Memory B cell (primary cell): ENCODE measurements around the gene LYST.

Source experiments
- ATAC-seq: fragments of 150-1000 bp; cut with Tn5 transposase; 2 replicates; pipeline ENCODE4 v1.10.0; 2021; ENCODE audit warnings: low read depth, mild to moderate bottlenecking, moderate library complexity
- DNase-seq, 2 donors: peaks; one replicate each; pipeline ENCODE4 v3.0.0; 2022; ENCODE audit warnings: low spot score in 2 of 2
- H3K27ac Mint-ChIP-seq: one replicate; pipeline ENCODE4 v1.8.0; 2022; ENCODE audit warnings: mild to moderate bottlenecking, moderate library complexity, mixed read lengths
- H3K27me3 Mint-ChIP-seq: one replicate; pipeline ENCODE4 v1.8.0; 2022; ENCODE audit warnings: mixed read lengths
- H3K36me3 Mint-ChIP-seq: one replicate; pipeline ENCODE4 v1.8.0; 2022; ENCODE audit warnings: mild to moderate bottlenecking, mixed read lengths
- H3K4me1 Mint-ChIP-seq: one replicate; pipeline ENCODE4 v1.8.0; 2022; ENCODE audit warnings: mixed read lengths
- H3K4me3 Mint-ChIP-seq: one replicate; pipeline ENCODE4 v1.8.0; 2022; ENCODE audit warnings: mild to moderate bottlenecking, moderate library complexity, mixed read lengths
- H3K9me3 Mint-ChIP-seq: one replicate; pipeline ENCODE4 v1.8.0; 2022; ENCODE audit warnings: mixed read lengths

LYST gene

DNA sequence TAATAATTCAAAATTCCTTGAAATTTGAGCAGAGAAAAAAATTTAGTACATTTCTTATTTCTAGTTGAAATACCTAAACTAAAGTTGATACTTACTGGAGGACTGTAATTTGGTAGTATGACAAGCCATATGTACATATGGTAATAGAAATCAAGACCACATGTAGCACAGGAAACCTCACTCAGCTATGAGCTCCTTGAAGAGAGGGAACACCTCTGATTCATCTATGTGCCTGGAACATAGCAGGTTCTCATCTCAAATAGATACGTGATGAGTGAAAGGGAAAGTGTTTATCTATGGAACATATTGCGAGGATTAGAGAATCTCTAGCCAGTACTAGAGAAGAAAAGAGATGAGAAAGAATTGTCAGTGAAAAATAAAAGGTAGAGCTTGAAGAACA lies 169.2 kb downstream of the LYST start:
- DNase-seq = no peak
- no peak overlapping the region for H3K27ac Mint-ChIP-seq
- H3K36me3 Mint-ChIP-seq = peaks cover 59% of the 10 kb centered on the region
- no peaks in the 10 kb centered on the region for H3K9me3 Mint-ChIP-seq
- no peaks in the 10 kb centered on the region for H3K27me3 Mint-ChIP-seq
- no peak overlapping the region for H3K4me3 Mint-ChIP-seq
- ATAC-seq = no peak
- H3K4me1 Mint-ChIP-seq = no peaks in the 10 kb centered on the region

GRCh38 chr1:235689356-235689755 lies 177.3 kb downstream of the LYST start:
- no peaks in the 10 kb centered on the region for H3K4me1 Mint-ChIP-seq
- H3K27me3 Mint-ChIP-seq = no peaks in the 10 kb centered on the region
- DNase-seq (no peak), ATAC-seq (no peak)
- H3K9me3 Mint-ChIP-seq = no peaks in the 10 kb centered on the region
- H3K36me3 Mint-ChIP-seq = peaks cover 39% of the 10 kb centered on the region
- no peak overlapping the region for H3K27ac Mint-ChIP-seq
- H3K4me3 Mint-ChIP-seq = no peak overlapping the region

GRCh38 chr1:235688096-235688495 lies 178.6 kb downstream of the LYST start:
- Mint-ChIP-seq H3K4me3 (no peak overlapping the region), H3K36me3 (peaks cover 40% of the 10 kb centered on the region), H3K4me1 (no peaks in the 10 kb centered on the region), H3K9me3 (no peaks in the 10 kb centered on the region), H3K27ac (no peak overlapping the region), H3K27me3 (no peaks in the 10 kb centered on the region)
- ATAC-seq (no peak), DNase-seq (no peak)

- H3K36me3 Mint-ChIP-seq = peaks cover 46% of the 10 kb centered on the region
- H3K4me1 Mint-ChIP-seq = no peaks in the 10 kb centered on the region
- H3K27me3 Mint-ChIP-seq = no peaks in the 10 kb centered on the region
- ATAC-seq (no peak), DNase-seq (no peak)
- H3K4me3 Mint-ChIP-seq = no peak overlapping the region
- H3K27ac Mint-ChIP-seq = no peak overlapping the region
- H3K9me3 Mint-ChIP-seq = no peaks in the 10 kb centered on the region
These were observed 183.1 kb downstream of the LYST start for GRCh38 chr1:235683653-235684052.

DNA sequence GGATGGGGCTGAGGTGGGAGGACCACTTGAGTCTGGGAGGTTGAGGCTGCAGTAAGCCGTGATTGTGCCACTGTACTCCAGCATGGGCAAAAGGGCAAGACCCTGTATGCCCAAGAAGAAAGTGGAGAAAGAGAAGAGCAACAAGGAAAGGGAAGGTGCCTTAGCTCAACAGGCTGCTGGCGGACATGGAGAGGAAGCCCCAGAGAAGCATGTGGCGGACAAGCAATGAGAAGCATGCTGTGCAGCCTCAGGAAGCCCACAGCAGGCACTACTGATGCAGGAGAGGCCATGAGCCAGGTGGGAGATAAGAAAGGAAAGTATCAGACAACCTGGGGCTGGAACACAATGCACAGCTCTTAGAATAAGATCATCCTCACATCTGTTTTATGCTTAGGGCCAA lies 184.5 kb downstream of the LYST start:
- DNase-seq = no peak
- no peak overlapping the region for H3K27ac Mint-ChIP-seq
- peaks cover 42% of the 10 kb centered on the region for H3K36me3 Mint-ChIP-seq
- no peaks in the 10 kb centered on the region for H3K4me1 Mint-ChIP-seq
- no peak overlapping the region for H3K4me3 Mint-ChIP-seq
- H3K9me3 Mint-ChIP-seq = no peaks in the 10 kb centered on the region
- no peak for ATAC-seq
- no peaks in the 10 kb centered on the region for H3K27me3 Mint-ChIP-seq

- H3K36me3 Mint-ChIP-seq = peaks cover 52% of the 10 kb centered on the region
- no peaks in the 10 kb centered on the region for H3K4me1 Mint-ChIP-seq
- no peaks in the 10 kb centered on the region for H3K27me3 Mint-ChIP-seq
- no peak overlapping the region for H3K4me3 Mint-ChIP-seq
- H3K27ac Mint-ChIP-seq = no peak overlapping the region
- DNase-seq (no peak), ATAC-seq (no peak)
- H3K9me3 Mint-ChIP-seq = peaks cover 5% of the 10 kb centered on the region
These were observed 187.1 kb downstream of the LYST start for GRCh38 chr1:235679644-235680043.

- Mint-ChIP-seq H3K36me3 (peaks cover 55% of the 10 kb centered on the region), H3K4me3 (no peak overlapping the region), H3K27me3 (no peaks in the 10 kb centered on the region), H3K4me1 (no peaks in the 10 kb centered on the region), H3K9me3 (peaks cover 5% of the 10 kb centered on the region), H3K27ac (no peak overlapping the region)
- DNase-seq (no peak), ATAC-seq (no peak)
These were observed 187.7 kb downstream of the LYST start for GRCh38 chr1:235679005-235679404.

DNA sequence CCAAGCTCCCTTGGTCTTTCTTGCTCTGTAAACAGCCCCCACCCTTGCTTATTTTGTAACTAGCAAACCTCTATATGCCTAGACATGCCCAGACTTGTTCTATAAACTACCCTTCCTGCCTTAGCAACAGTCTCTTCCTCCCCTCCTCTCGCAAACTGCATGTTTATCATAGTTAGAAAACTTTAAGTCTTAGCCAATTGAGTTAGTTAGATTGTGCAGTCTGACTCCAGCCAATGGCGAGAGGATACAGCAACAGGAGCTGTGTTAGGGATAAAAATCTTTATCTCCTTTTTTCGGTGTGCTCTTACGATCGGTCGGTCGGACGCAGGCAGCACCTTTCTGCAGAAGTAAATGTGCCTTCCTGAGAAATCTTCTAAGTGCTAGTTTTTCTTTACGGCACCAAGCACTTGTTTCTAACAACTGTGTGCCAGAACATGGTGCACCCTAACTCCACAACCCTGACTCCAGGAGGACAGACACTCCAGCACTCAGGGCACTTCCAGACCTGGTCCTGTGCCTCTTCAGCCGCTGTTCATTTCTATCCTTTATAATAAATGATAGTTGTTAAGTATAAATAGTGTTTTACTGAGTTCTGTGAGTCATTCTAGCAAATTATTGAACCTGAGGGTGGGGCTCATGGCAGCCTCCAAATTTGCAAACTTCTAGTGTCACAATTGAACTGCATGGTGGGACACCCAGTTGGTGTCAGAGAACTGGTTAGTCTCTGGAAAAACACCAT lies 191.4 kb downstream of the LYST start:
- Mint-ChIP-seq H3K4me1 (no peaks in the 10 kb centered on the region), H3K4me3 (no peak overlapping the region), H3K27ac (no peak overlapping the region), H3K36me3 (peaks cover 67% of the 10 kb centered on the region), H3K27me3 (no peaks in the 10 kb centered on the region), H3K9me3 (peaks cover 29% of the 10 kb centered on the region)
- no peak for ATAC-seq
- no peak for DNase-seq

DNA sequence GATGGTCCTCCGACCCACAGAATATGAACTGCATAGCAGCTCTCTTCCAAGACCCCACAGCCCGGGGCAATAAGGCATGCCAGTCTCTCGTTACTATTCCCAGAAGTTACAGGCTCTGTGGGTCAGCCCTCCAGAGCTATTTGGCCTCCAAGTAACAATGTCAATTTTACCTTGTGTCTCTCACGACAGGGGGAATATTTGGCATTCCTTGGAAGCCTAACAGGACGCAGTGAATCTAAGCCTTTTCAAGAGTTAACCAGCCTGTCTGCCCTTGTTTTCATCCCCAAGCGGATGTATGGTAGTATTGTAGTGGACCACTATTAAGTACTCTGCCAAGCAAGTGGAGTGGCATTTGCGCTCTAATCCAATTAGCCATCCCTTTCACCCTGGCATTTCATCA lies 192.7 kb downstream of the LYST start:
- Mint-ChIP-seq H3K4me1 (no peaks in the 10 kb centered on the region), H3K36me3 (peaks cover 70% of the 10 kb centered on the region), H3K9me3 (peaks cover 34% of the 10 kb centered on the region), H3K4me3 (no peak overlapping the region), H3K27me3 (no peaks in the 10 kb centered on the region), H3K27ac (no peak overlapping the region)
- no peak for ATAC-seq
- DNase-seq = no peak

- Mint-ChIP-seq H3K27ac (no peak overlapping the region), H3K36me3 (peaks cover 73% of the 10 kb centered on the region), H3K4me3 (no peak overlapping the region), H3K9me3 (peaks cover 34% of the 10 kb centered on the region), H3K4me1 (no peaks in the 10 kb centered on the region), H3K27me3 (no peaks in the 10 kb centered on the region)
- no peak for ATAC-seq
- DNase-seq = no peak
These were observed 194.7 kb downstream of the LYST start for GRCh38 chr1:235671992-235672391.

DNA sequence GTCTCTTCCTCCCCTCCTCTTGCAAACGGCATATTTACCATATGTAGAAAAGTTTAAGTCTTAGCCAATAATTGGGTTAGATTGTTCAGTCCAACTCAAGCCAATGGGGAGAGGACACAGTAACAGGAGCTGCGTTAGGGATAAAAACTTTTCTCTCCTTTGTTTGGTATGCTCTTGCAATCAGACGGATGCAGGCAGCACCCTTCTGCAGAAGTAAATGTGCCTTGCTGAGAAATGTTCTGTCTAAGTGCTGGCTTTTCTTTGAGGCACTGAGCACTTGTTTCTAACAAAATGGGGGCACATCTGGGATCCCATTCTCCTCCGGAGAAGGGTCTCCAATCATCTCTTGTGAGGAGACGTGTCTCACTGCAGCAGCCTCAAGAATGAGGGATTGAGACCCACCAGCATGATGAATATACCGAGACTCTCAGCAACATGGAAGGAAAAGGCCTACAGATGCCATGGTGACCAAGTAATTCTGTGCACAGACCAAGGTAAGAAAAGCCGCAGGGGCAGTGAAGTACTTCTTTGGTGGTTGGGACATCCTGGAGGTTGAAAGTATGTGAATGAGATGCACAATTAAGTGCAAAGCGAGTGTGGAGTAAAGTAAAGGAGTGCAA lies 196.4 kb downstream of the LYST start:
- no peak overlapping the region for H3K4me3 Mint-ChIP-seq
- H3K9me3 Mint-ChIP-seq = peaks cover 34% of the 10 kb centered on the region
- no peak overlapping the region for H3K27ac Mint-ChIP-seq
- peaks cover 56% of the 10 kb centered on the region for H3K36me3 Mint-ChIP-seq
- DNase-seq (no peak), ATAC-seq (no peak)
- no peaks in the 10 kb centered on the region for H3K4me1 Mint-ChIP-seq
- no peaks in the 10 kb centered on the region for H3K27me3 Mint-ChIP-seq

DNA sequence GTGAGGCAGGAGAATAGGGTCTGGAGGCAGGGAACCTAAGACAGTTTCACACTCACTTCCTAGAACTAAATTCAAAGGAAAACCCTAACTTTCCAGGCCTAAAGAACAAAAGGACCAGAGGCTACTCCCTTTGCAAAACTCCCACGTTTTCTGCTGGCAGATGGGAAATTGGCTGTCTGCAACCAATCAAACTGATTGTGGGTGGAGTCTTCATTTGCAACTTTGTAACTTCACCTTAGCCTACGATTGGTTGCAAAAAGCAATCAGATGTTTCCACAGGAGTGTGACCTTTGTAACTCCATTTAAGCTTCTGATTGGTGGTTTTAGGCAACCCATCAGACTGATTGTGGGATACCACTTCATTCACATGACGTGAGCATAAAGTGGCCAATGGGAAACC lies 197.4 kb downstream of the LYST start:
- no peak for DNase-seq
- H3K9me3 Mint-ChIP-seq = peaks cover 29% of the 10 kb centered on the region
- no peak for ATAC-seq
- no peaks in the 10 kb centered on the region for H3K27me3 Mint-ChIP-seq
- H3K4me3 Mint-ChIP-seq = no peak overlapping the region
- no peak overlapping the region for H3K27ac Mint-ChIP-seq
- peaks cover 50% of the 10 kb centered on the region for H3K36me3 Mint-ChIP-seq
- no peaks in the 10 kb centered on the region for H3K4me1 Mint-ChIP-seq

GRCh38 chr1:235663628-235664027 lies 203.1 kb downstream of the LYST start:
- no peak overlapping the region for H3K27ac Mint-ChIP-seq
- no peak for DNase-seq
- no peak for ATAC-seq
- no peak overlapping the region for H3K4me3 Mint-ChIP-seq
- no peaks in the 10 kb centered on the region for H3K4me1 Mint-ChIP-seq
- no peaks in the 10 kb centered on the region for H3K27me3 Mint-ChIP-seq
- no peaks in the 10 kb centered on the region for H3K9me3 Mint-ChIP-seq
- H3K36me3 Mint-ChIP-seq = peaks cover 32% of the 10 kb centered on the region

DNA sequence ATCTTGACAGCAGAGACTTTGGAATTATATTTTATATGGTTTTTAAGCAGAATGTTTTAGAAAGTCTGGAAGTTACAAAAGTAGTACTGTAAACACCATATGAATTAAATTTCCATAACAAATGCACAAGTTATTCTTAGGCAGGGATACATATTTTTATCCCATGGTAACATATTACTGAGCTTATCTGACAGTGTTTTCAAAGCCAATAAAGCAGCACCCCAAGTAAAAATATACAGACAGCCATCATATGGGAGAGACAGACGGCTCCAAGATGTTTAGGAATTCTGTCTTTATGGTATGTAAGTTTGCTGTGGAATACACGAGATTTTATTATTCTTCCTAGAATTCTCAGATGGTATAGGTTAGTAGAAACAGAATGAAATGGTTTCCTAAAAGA lies 205.1 kb downstream of the LYST start:
- Mint-ChIP-seq H3K36me3 (peaks cover 29% of the 10 kb centered on the region), H3K27ac (no peak overlapping the region), H3K4me1 (no peaks in the 10 kb centered on the region), H3K9me3 (no peaks in the 10 kb centered on the region), H3K4me3 (no peak overlapping the region), H3K27me3 (no peaks in the 10 kb centered on the region)
- ATAC-seq = no peak
- DNase-seq = no peak

DNA sequence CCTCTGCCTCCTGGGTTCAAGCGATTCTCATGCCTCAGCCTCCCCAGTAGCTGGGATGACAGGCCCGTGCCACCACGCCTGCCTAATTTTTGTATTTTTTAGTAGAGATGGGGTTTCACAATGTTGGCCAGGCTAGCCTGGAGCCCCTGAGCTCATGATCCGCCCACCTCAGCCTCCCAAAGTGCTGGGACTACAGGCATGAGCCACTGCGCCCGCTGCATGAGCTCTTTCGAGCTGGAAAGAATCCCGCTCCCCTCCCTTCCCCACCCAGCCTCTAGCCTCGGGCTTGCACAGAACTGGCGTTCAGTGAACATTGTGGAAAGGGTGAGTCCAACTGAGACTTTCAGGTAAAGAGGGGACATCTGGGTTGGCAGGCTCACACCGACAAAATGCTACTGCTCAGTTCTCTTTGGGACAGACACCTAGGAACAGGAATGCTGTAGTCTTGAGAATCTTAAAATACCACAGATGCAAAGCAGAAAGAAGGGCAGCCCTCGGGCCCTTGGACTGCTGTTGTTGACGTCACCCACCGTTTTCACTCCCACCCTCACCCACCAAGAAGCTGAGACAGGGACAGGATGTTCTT lies 207.4 kb downstream of the LYST start:
- peaks cover 1% of the 10 kb centered on the region for H3K9me3 Mint-ChIP-seq
- no peak for DNase-seq
- no peak for ATAC-seq
- H3K27me3 Mint-ChIP-seq = peaks cover 4% of the 10 kb centered on the region
- H3K4me3 Mint-ChIP-seq = no peak overlapping the region
- H3K27ac Mint-ChIP-seq = no peak overlapping the region
- H3K36me3 Mint-ChIP-seq = peaks cover 31% of the 10 kb centered on the region
- H3K4me1 Mint-ChIP-seq = no peaks in the 10 kb centered on the region
